ENCODE measurements around the gene NRG3.

The NRG3 gene

GRCh38 chr10:82576093-82576492 lies 701.1 kb downstream of the NRG3 start:
- TF ChIP-seq CTCF (IDR thresholded peaks at IDR 0.05), result no peak

- TF ChIP-seq CTCF (IDR thresholded peaks at IDR 0.05), result no peak
These were observed 706.9 kb downstream of the NRG3 start for GRCh38 chr10:82581940-82582339.

GRCh38 chr10:82591421-82591820 lies 716.4 kb downstream of the NRG3 start:
- TF ChIP-seq CTCF (IDR thresholded peaks at IDR 0.05), result no peak

- no peak for TF ChIP-seq CTCF (IDR thresholded peaks at IDR 0.05)
These were observed 722.8 kb downstream of the NRG3 start for GRCh38 chr10:82597840-82598239.

GRCh38 chr10:82609845-82610244 lies 734.9 kb downstream of the NRG3 start:
- TF ChIP-seq CTCF (IDR thresholded peaks at IDR 0.05), result no peak

GRCh38 chr10:82618007-82618406 lies 743.0 kb downstream of the NRG3 start:
- no peak for TF ChIP-seq CTCF (IDR thresholded peaks at IDR 0.05)

GRCh38 chr10:82621680-82622079 lies 746.7 kb downstream of the NRG3 start:
- no peak for TF ChIP-seq CTCF (IDR thresholded peaks at IDR 0.05)

- TF ChIP-seq CTCF (IDR thresholded peaks at IDR 0.05), result no peak
These were observed 747.5 kb downstream of the NRG3 start for GRCh38 chr10:82622479-82622878.

Measured in LNCAP (cell line).